ENCODE measurements around the gene UBE2M. TPM values are rescaled to one million over a fixed set of nuclear protein-coding genes. Genes with fewer than 3 reads are reported as not detected.

Gene UBE2M
- total and polyA plus RNA-seq, 3 experiments from 2014 or later, result 22.5 to 191 (median 182) TPM

- Mint-ChIP-seq H3K36me3 (peaks cover 0 to 29% (median 3%) of the 10 kb centered on the region in 3 donors), H3K27me3 (no peaks in the 10 kb centered on the region), H3K4me1 (peaks cover 55 to 78% (median 60%) of the 10 kb centered on the region in 3 donors), H3K27ac (peak overlapping the region in 5 of 8 donors; percentile 73 to 100 (median 98)), H3K4me3 (peak overlapping the region; percentile 50 to 100 (median 89)), H3K9me3 (no peaks in the 10 kb centered on the region)
- Histone ChIP-seq H3K9me3 (ENCODE audit: low read length) (no peaks in the 10 kb centered on the region), H3K27me3 (ENCODE audit: insufficient read depth, low read length, poor library complexity, severe bottlenecking) (no peaks in the 10 kb centered on the region), H3K4me1 (ENCODE audit: insufficient read depth, low read length) (peaks cover 53% of the 10 kb centered on the region), H3K4me3 (ENCODE audit: low read length) (no peak overlapping the region), H3K36me3 (ENCODE audit: insufficient read depth, low read length) (peaks cover 12% of the 10 kb centered on the region), H3K27ac (ENCODE audit: low read depth, low read length) (no peak overlapping the region)
- ChIA-PET CTCF (interaction anchor here (1.0 to 2.6 kb wide), 4 partner anchors 9 to 47 kb away, joined by 3 to 12 read pairs (median 7); partner anchors contain the start of gene ZBTB45), POLR2A (interaction anchor here (0.8 to 4.0 kb wide), 3 partner anchors 11 to 41 kb away, joined by 3 to 17 read pairs (median 6); partner anchors contain the start of genes TRIM28 and ZBTB45)
- no peak for DNase-seq
These were observed 2.5 kb upstream of the UBE2M start for GRCh38 chr19:58560921-58561320.

GRCh38 chr19:58560007-58560887 lies 1.8 kb upstream of the UBE2M start:
- peak overlapping the region; percentile 99 for H3K27ac ChIP-seq (ENCODE audit: low read depth, low read length)
- peaks cover 12% of the 10 kb centered on the region for H3K36me3 ChIP-seq (ENCODE audit: insufficient read depth, low read length)
- H3K4me3 Mint-ChIP-seq, result peak overlapping the region; percentile 93 to 100 (median 97)
- H3K4me1 Mint-ChIP-seq, result peaks cover 57 to 82% (median 63%) of the 10 kb centered on the region in 3 donors
- no peaks in the 10 kb centered on the region for H3K27me3 Mint-ChIP-seq
- peak overlapping the region; percentile 96 to 100 (median 98) for H3K27ac Mint-ChIP-seq
- ChIA-PET POLR2A (interaction anchor here (0.8 to 4.0 kb wide), 3 partner anchors 12 to 40 kb away, joined by 3 to 17 read pairs (median 6); partner anchors contain the start of genes TRIM28 and ZBTB45), CTCF (interaction anchor here (1.2 to 2.5 kb wide), 2 partner anchors 9 to 40 kb away, joined by 3 to 10 read pairs; partner anchors contain the start of gene ZBTB45)
- peaks cover 0 to 35% (median 5%) of the 10 kb centered on the region in 3 donors for H3K36me3 Mint-ChIP-seq
- H3K4me1 ChIP-seq (ENCODE audit: insufficient read depth, low read length), result peaks cover 58% of the 10 kb centered on the region
- no peaks in the 10 kb centered on the region for H3K9me3 Mint-ChIP-seq
- no peaks in the 10 kb centered on the region for H3K9me3 ChIP-seq (ENCODE audit: low read length)
- H3K4me3 ChIP-seq (ENCODE audit: low read length), result peak overlapping the region; percentile 100
- no peak for DNase-seq
- H3K27me3 ChIP-seq (ENCODE audit: insufficient read depth, low read length, poor library complexity, severe bottlenecking), result no peaks in the 10 kb centered on the region

GRCh38 chr19:58559275-58560006 lies 1.0 kb upstream of the UBE2M start:
- no peaks in the 10 kb centered on the region for H3K27me3 ChIP-seq (ENCODE audit: insufficient read depth, low read length, poor library complexity, severe bottlenecking)
- DNase-seq, result peak in 3 of 5 donors; percentile 46 to 69 (median 47)
- Mint-ChIP-seq H3K27ac (peak overlapping the region; percentile 96 to 100 (median 98)), H3K9me3 (no peaks in the 10 kb centered on the region), H3K36me3 (peaks cover 0 to 42% (median 6%) of the 10 kb centered on the region in 3 donors), H3K27me3 (no peaks in the 10 kb centered on the region), H3K4me3 (peak overlapping the region; percentile 93 to 100 (median 97)), H3K4me1 (peaks cover 61 to 87% (median 68%) of the 10 kb centered on the region in 3 donors)
- H3K27ac ChIP-seq (ENCODE audit: low read depth, low read length), result peak overlapping the region; percentile 99
- H3K4me3 ChIP-seq (ENCODE audit: low read length), result peak overlapping the region; percentile 100
- no peaks in the 10 kb centered on the region for H3K9me3 ChIP-seq (ENCODE audit: low read length)
- peaks cover 61% of the 10 kb centered on the region for H3K4me1 ChIP-seq (ENCODE audit: insufficient read depth, low read length)
- ChIA-PET CTCF (no interaction called here), POLR2A (interaction anchor here (1.4 to 4.0 kb wide), 2 partner anchors 15 to 16 kb away, joined by 7 to 17 read pairs; partner anchors contain the start of gene TRIM28)
- peaks cover 12% of the 10 kb centered on the region for H3K36me3 ChIP-seq (ENCODE audit: insufficient read depth, low read length)

GRCh38 chr19:58558623-58559274 lies 338 bp upstream of the UBE2M start:
- Histone ChIP-seq H3K36me3 (ENCODE audit: insufficient read depth, low read length) (peaks cover 12% of the 10 kb centered on the region), H3K4me1 (ENCODE audit: insufficient read depth, low read length) (peaks cover 62% of the 10 kb centered on the region), H3K9me3 (ENCODE audit: low read length) (no peaks in the 10 kb centered on the region), H3K27ac (ENCODE audit: low read depth, low read length) (peak overlapping the region; percentile 99), H3K27me3 (ENCODE audit: insufficient read depth, low read length, poor library complexity, severe bottlenecking) (no peaks in the 10 kb centered on the region), H3K4me3 (ENCODE audit: low read length) (peak overlapping the region; percentile 100)
- Mint-ChIP-seq H3K36me3 (peaks cover 0 to 49% (median 8%) of the 10 kb centered on the region in 3 donors), H3K9me3 (no peaks in the 10 kb centered on the region), H3K27me3 (no peaks in the 10 kb centered on the region), H3K27ac (peak overlapping the region; percentile 96 to 100 (median 98)), H3K4me1 (peaks cover 65 to 87% (median 68%) of the 10 kb centered on the region in 3 donors), H3K4me3 (peak overlapping the region; percentile 93 to 100 (median 97))
- DNase-seq, result peak; percentile 100
- ChIA-PET CTCF (interaction anchor here (1.2 kb wide), 1 partner anchor 39 kb away, joined by 5 read pairs; the partner anchor contains the start of gene ZBTB45), POLR2A (interaction anchor here (1.0 to 1.5 kb wide), 3 partner anchors 14 to 39 kb away, joined by 4 to 12 read pairs (median 7); partner anchors contain the start of genes MZF1, TRIM28 and ZBTB45)

GRCh38 chr19:58557221-58558065 lies 968 bp downstream of the UBE2M start:
- Mint-ChIP-seq H3K27ac (peak overlapping the region; percentile 91 to 99 (median 97)), H3K27me3 (peaks cover 0 to 1% of the 10 kb centered on the region in 2 donors), H3K36me3 (peaks cover 0 to 56% (median 14%) of the 10 kb centered on the region in 3 donors), H3K9me3 (no peaks in the 10 kb centered on the region), H3K4me3 (peak overlapping the region; percentile 89 to 100 (median 97)), H3K4me1 (peaks cover 64 to 86% (median 67%) of the 10 kb centered on the region in 3 donors)
- no peaks in the 10 kb centered on the region for H3K9me3 ChIP-seq (ENCODE audit: low read length)
- ChIA-PET CTCF (interaction anchor here (0.9 kb wide), 1 partner anchor 38 kb away, joined by 4 read pairs; the partner anchor contains the start of gene ZBTB45), POLR2A (interaction anchor here (1.0 to 1.5 kb wide), 3 partner anchors 14 to 38 kb away, joined by 4 to 12 read pairs (median 7); partner anchors contain the start of genes MZF1, TRIM28 and ZBTB45)
- H3K4me3 ChIP-seq (ENCODE audit: low read length), result peak overlapping the region; percentile 69
- H3K27ac ChIP-seq (ENCODE audit: low read depth, low read length), result peak overlapping the region; percentile 84
- peaks cover 16% of the 10 kb centered on the region for H3K36me3 ChIP-seq (ENCODE audit: insufficient read depth, low read length)
- H3K27me3 ChIP-seq (ENCODE audit: insufficient read depth, low read length, poor library complexity, severe bottlenecking), result no peaks in the 10 kb centered on the region
- peaks cover 59% of the 10 kb centered on the region for H3K4me1 ChIP-seq (ENCODE audit: insufficient read depth, low read length)
- DNase-seq, result no peak

- Mint-ChIP-seq H3K9me3 (no peaks in the 10 kb centered on the region), H3K4me1 (peaks cover 63 to 79% (median 64%) of the 10 kb centered on the region in 3 donors), H3K27ac (peak overlapping the region; percentile 81 to 99 (median 96)), H3K27me3 (peaks cover 0 to 1% of the 10 kb centered on the region in 2 donors), H3K4me3 (peak overlapping the region; percentile 67 to 97 (median 91)), H3K36me3 (peaks cover 0 to 64% (median 14%) of the 10 kb centered on the region in 3 donors)
- ChIA-PET CTCF (interaction anchor here (0.9 kb wide), 1 partner anchor 37 kb away, joined by 4 read pairs; the partner anchor contains the start of gene ZBTB45), POLR2A (no interaction called here)
- Histone ChIP-seq H3K27me3 (ENCODE audit: insufficient read depth, low read length, poor library complexity, severe bottlenecking) (no peaks in the 10 kb centered on the region), H3K9me3 (ENCODE audit: low read length) (no peaks in the 10 kb centered on the region), H3K4me1 (ENCODE audit: insufficient read depth, low read length) (peaks cover 53% of the 10 kb centered on the region), H3K36me3 (ENCODE audit: insufficient read depth, low read length) (peaks cover 23% of the 10 kb centered on the region), H3K27ac (ENCODE audit: low read depth, low read length) (peak overlapping the region; percentile 84), H3K4me3 (ENCODE audit: low read length) (peak overlapping the region; percentile 69)
- DNase-seq, result no peak
These were observed 1.7 kb downstream of the UBE2M start for GRCh38 chr19:58556622-58557220.

All from CD8-positive, alpha-beta memory T cell (primary cell).